GM13977 (cell line): Measurements from ENCODE around the gene NBPF11.
"Not testable (repeated sequence)": the region's sequence is repeated elsewhere in the genome, so short reads cannot be mapped to it uniquely, and the experiment has no call there.

ENCODE experiments used
- DNase-seq: peaks from one replicate; pipeline ENCODE4 v3.0.0; 2012; ENCODE audit warnings: low spot score
- in situ Hi-C: fragments of 300-500 bp; cut with MboI; formaldehyde crosslinking; loops from one replicate; pipeline ENCODE4 v1.12.0; 2022; ENCODE audit warnings: low sequenced_read_pairs, low pct_unique_long_range_greater_than_20kb, mixed read lengths, inconsistent platforms; ENCODE audit not compliant: unreplicated experiment

NBPF11 gene

GRCh38 chr1:148147052-148147838, 4.8 kb downstream of the NBPF11 start:
- in situ Hi-C loops, DNase-seq: not testable (repeated sequence)

- in situ Hi-C loops, DNase-seq: not testable (repeated sequence)
Observed at GRCh38 chr1:148146191-148146997, 5.7 kb downstream of the NBPF11 start.

GRCh38 chr1:148143223-148143622, 8.9 kb downstream of the NBPF11 start:
- in situ Hi-C loops = not testable (repeated sequence)

GRCh38 chr1:148141936-148142335, 10.1 kb downstream of the NBPF11 start:
- DNase-seq, in situ Hi-C loops: not testable (repeated sequence)

More at GRCh38 chr1:148143223-148143622, 8.9 kb downstream of the NBPF11 start:
- not testable (repeated sequence) for DNase-seq

- DNase-seq, in situ Hi-C loops: not testable (repeated sequence)
Observed at GRCh38 chr1:148138606-148139005, 13.5 kb downstream of the NBPF11 start.

GRCh38 chr1:148122341-148122740, 29.7 kb downstream of the NBPF11 start:
- DNase-seq, in situ Hi-C loops: not testable (repeated sequence)

- DNase-seq, in situ Hi-C loops: not testable (repeated sequence)
Observed at GRCh38 chr1:148120395-148120794, 31.7 kb downstream of the NBPF11 start.

GRCh38 chr1:148095732-148096131, 56.3 kb downstream of the NBPF11 start:
- in situ Hi-C loops, DNase-seq: not testable (repeated sequence)

- in situ Hi-C loops, DNase-seq: not testable (repeated sequence)
Observed at GRCh38 chr1:148086196-148086595, 65.9 kb downstream of the NBPF11 start.

GRCh38 chr1:148081205-148081604, 70.9 kb downstream of the NBPF11 start:
- in situ Hi-C loops, DNase-seq: not testable (repeated sequence)

GRCh38 chr1:148078632-148079519, 73.2 kb downstream of the NBPF11 start:
- DNase-seq, in situ Hi-C loops: not testable (repeated sequence)

- DNase-seq, in situ Hi-C loops: not testable (repeated sequence)
Observed at GRCh38 chr1:148078090-148078489, 74.0 kb downstream of the NBPF11 start.

GRCh38 chr1:148077458-148077857, 74.6 kb downstream of the NBPF11 start:
- in situ Hi-C loops, DNase-seq: not testable (repeated sequence)

- in situ Hi-C loops, DNase-seq: not testable (repeated sequence)
Observed at GRCh38 chr1:148073392-148073791, 78.7 kb downstream of the NBPF11 start.

- DNase-seq, in situ Hi-C loops: not testable (repeated sequence)
Observed at GRCh38 chr1:148068606-148069005, 83.5 kb downstream of the NBPF11 start.

GRCh38 chr1:148068201-148068600, 83.9 kb downstream of the NBPF11 start:
- in situ Hi-C loops = not testable (repeated sequence)

GRCh38 chr1:148060294-148060701, 91.8 kb downstream of the NBPF11 start:
- in situ Hi-C loops, DNase-seq: not testable (repeated sequence)

More at GRCh38 chr1:148068201-148068600, 83.9 kb downstream of the NBPF11 start:
- not testable (repeated sequence) for DNase-seq
